ENCODE results near the gene HDGFL2.

The HDGFL2 gene

GRCh38 chr19:4455719-4456475 is 16.2 kb upstream of the HDGFL2 start:
- no peak for DNase-seq (ENCODE audit: low read depth)
- H3K4me3 ChIP-seq (ENCODE audit: control insufficient read depth, low read depth, low read length): peak overlapping the region; percentile 97
- TF ChIP-seq CTCF (IDR thresholded peaks at IDR 0.05; ENCODE audit: control insufficient read depth, insufficient read depth, low read depth, low read length, missing control alignments): no peak

GRCh38 chr19:4456476-4456842 is 15.6 kb upstream of the HDGFL2 start:
- peak overlapping the region; percentile 97 for H3K4me3 ChIP-seq (ENCODE audit: control insufficient read depth, low read depth, low read length)
- TF ChIP-seq CTCF (IDR thresholded peaks at IDR 0.05; ENCODE audit: control insufficient read depth, insufficient read depth, low read depth, low read length, missing control alignments): no peak
- DNase-seq (ENCODE audit: low read depth): no peak

GRCh38 chr19:4456843-4457653 is 15.0 kb upstream of the HDGFL2 start:
- no peak for DNase-seq (ENCODE audit: low read depth)
- no peak for TF ChIP-seq CTCF (IDR thresholded peaks at IDR 0.05; ENCODE audit: control insufficient read depth, insufficient read depth, low read depth, low read length, missing control alignments)

GRCh38 chr19:4457654-4458395 is 14.3 kb upstream of the HDGFL2 start, which contains the start of gene UBXN6:
TSS of gene UBXN6 (minus strand) at chr19:4457794. CDS start at chr19:4457697, 97 bp downstream.
- TF ChIP-seq CTCF (IDR thresholded peaks at IDR 0.05; ENCODE audit: control insufficient read depth, insufficient read depth, low read depth, low read length, missing control alignments): no peak
- DNase-seq (ENCODE audit: low read depth): peak; percentile 97
- peak within 1 kb of the TSS; percentile 97 for H3K4me3 ChIP-seq (ENCODE audit: control insufficient read depth, low read depth, low read length)

More at GRCh38 chr19:4456843-4457653, 15.0 kb upstream of the HDGFL2 start:
- peak overlapping the region; percentile 97 for H3K4me3 ChIP-seq (ENCODE audit: control insufficient read depth, low read depth, low read length)

GRCh38 chr19:4464815-4465581 is 7.1 kb upstream of the HDGFL2 start:
- DNase-seq (ENCODE audit: low read depth): no peak
- H3K4me3 ChIP-seq (ENCODE audit: control insufficient read depth, low read depth, low read length): no peak overlapping the region
- no peak for TF ChIP-seq CTCF (IDR thresholded peaks at IDR 0.05; ENCODE audit: control insufficient read depth, insufficient read depth, low read depth, low read length, missing control alignments)

- no peak overlapping the region for H3K4me3 ChIP-seq (ENCODE audit: control insufficient read depth, low read depth, low read length)
- TF ChIP-seq CTCF (IDR thresholded peaks at IDR 0.05; ENCODE audit: control insufficient read depth, insufficient read depth, low read depth, low read length, missing control alignments): no peak
- no peak for DNase-seq (ENCODE audit: low read depth)
These were observed 4.3 kb upstream of the HDGFL2 start for GRCh38 chr19:4467835-4468234.
